K562 (cell line): ENCODE data around the gene NPR1. TPM values are rescaled to one million over a fixed set of nuclear protein-coding genes. Genes with fewer than 3 reads are reported as not detected.
A peak's percentile ranks its signal among the peaks of the same experiment; 100 is the strongest.

Experiments used
- ATF1 ChIP-seq, 2 experiments: fragments of 450-650 bp in 1 of 2; IDR thresholded peaks; 2 replicates each; pipeline ENCODE4 v1.6.1; 2016; ENCODE audit warnings: missing compliant biosample characterization in 1 of 2, missing genetic modification characterization in 1 of 2
- CXXC5 ChIP-seq: fragments of 250-450 bp; sonication (Bioruptor Pico); IDR thresholded peaks from 2 replicates; pipeline ENCODE4 v1.8.0; 2022; ENCODE audit warnings: inconsistent platforms, mild to moderate bottlenecking, moderate library complexity
- ETV5 ChIP-seq: sonication (generic); formaldehyde crosslinking; IDR thresholded peaks from 2 replicates; pipeline ENCODE4 v1.4.0; 2020; ENCODE audit warnings: low read depth, mild to moderate bottlenecking, missing genetic modification reagents
- L3MBTL2 ChIP-seq: fragments of 450-650 bp; IDR thresholded peaks from 2 replicates; pipeline ENCODE4 v1.6.1; 2016; ENCODE audit warnings: mild to moderate bottlenecking, moderate library complexity
- MGA ChIP-seq: fragments of 450-650 bp; IDR thresholded peaks from 2 replicates; pipeline ENCODE4 v1.6.1; 2016; ENCODE audit warnings: mild to moderate bottlenecking, moderate library complexity
- NRF1 ChIP-seq, 2 experiments: fragments of 450-650 bp; IDR thresholded peaks in 1 of 2; conservative IDR thresholded peaks in 1 of 2; 2 replicates each; pipeline ENCODE4 v1.6.1; 2014; ENCODE audit warnings: mild to moderate bottlenecking in 2 of 2
- ZBTB7A ChIP-seq: IDR thresholded peaks from 2 replicates; pipeline ENCODE4 v1.6.1; 2011; ENCODE audit warnings: low read depth, mild to moderate bottlenecking, low read length, moderate library complexity, borderline replicate concordance; ENCODE audit not compliant: control insufficient read depth
- polyA plus RNA-seq, 8 experiments: library from polyadenylated mRNA; depleted of rRNA in 4 of 8; stranded (reverse) in 5 of 8; unstranded in 3 of 8; fragments of >200 nt; fragmentation: Nextera tagmentation in 2 of 8; fragmentation: Illumina TruSeq in 1 of 8; extraction: Ambion mirVana in 2 of 8; extraction: Trizol in 1 of 8; gene quantifications; 2 replicates each; pipeline versions ENCODE4 v1.2.1 to v1.2.3, GENCODE V29; 2011 to 2014; ENCODE audit warnings: inconsistent platforms in 1 of 8, missing spikeins in 1 of 8
- total RNA-seq, 7 experiments: library from RNA; depleted of rRNA in 6 of 7; stranded (reverse); fragments of >200 nt in 6 of 7; fragmentation: Illumina TruSeq in 2 of 7; extraction: Trizol in 2 of 7; gene quantifications; 2 replicates each; pipeline versions ENCODE4 v1.2.1 to v1.2.3, GENCODE V29; 2011 to 2021; ENCODE audit warnings: low replicate concordance in 1 of 7

The NPR1 gene
- total and polyA plus RNA-seq, 9 of the 15 experiments (the other 6 are each of a cell fraction or from before 2014, with no cell fraction given): 0.05 to 0.16 (median 0.06) TPM; not detected in 6

- peak; percentile 24; the same call in 1 of the 2 replicates for TF ChIP-seq MGA
- TF ChIP-seq NRF1 (conservative IDR thresholded peaks at IDR 0.05 in 1 of 2, IDR thresholded peaks at IDR 0.05 in 1 of 2): 0 out of 4 replicates have a peak, but pooled peaks of 1 of the 2 experiments have one; percentile 17
- peak; percentile 18; the same call in 1 of the 2 replicates for TF ChIP-seq L3MBTL2
- TF ChIP-seq ZBTB7A: 0 out of 2 replicates have a peak, but pooled peaks have one; percentile 3
- no peak for TF ChIP-seq ETV5 (CRISPR knock-in tag)
- no peak for TF ChIP-seq ATF1 (CRISPR knock-in tag; IDR thresholded peaks at IDR 0.05)
- no peak for TF ChIP-seq ATF1 (tag; IDR thresholded peaks at IDR 0.05)
- TF ChIP-seq CXXC5 (CRISPR knock-in tag): 0 out of 2 replicates have a peak, but pooled peaks have one; percentile 14
Measured at GRCh38 chr1:153678519-153679336, at the start of gene NPR1 (continued).
